CD4-positive, alpha-beta T cell treated with Interferon alpha-2 for 1 hour (primary cell): ENCODE data around the gene FHIT.
"Not testable (repeated sequence)": the region's sequence is repeated elsewhere in the genome, so short reads cannot be mapped to it uniquely, and the experiment has no call there.

Experiments used
- DNase-seq, 2 donors: peaks; one replicate each; pipeline ENCODE4 v3.0.0-alpha.2; 2020 to 2022

FHIT gene

GRCh38 chr3:61094608-61095007, 156.6 kb downstream of the FHIT start:
- DNase-seq = no peak

- no peak for DNase-seq
Measured at GRCh38 chr3:61093364-61093763, 157.9 kb downstream of the FHIT start.

- DNase-seq = no peak
Measured at GRCh38 chr3:61092870-61093269, 158.4 kb downstream of the FHIT start.

- no peak for DNase-seq
Measured at GRCh38 chr3:61090389-61091169, 160.7 kb downstream of the FHIT start.

- no peak for DNase-seq
Measured at GRCh38 chr3:61087465-61087864, 163.8 kb downstream of the FHIT start.

GRCh38 chr3:61081554-61081953, 169.7 kb downstream of the FHIT start:
- DNase-seq = no peak

GRCh38 chr3:61080737-61081445, 170.4 kb downstream of the FHIT start:
- DNase-seq = no peak

GRCh38 chr3:61078048-61078752, 173.1 kb downstream of the FHIT start:
- no peak for DNase-seq

- no peak for DNase-seq
Measured at GRCh38 chr3:61077551-61077950, 173.7 kb downstream of the FHIT start.

GRCh38 chr3:61074783-61075182, 176.5 kb downstream of the FHIT start:
- DNase-seq = no peak

GRCh38 chr3:61073566-61074165, 177.6 kb downstream of the FHIT start:
- no peak for DNase-seq

GRCh38 chr3:61068084-61068483, 183.2 kb downstream of the FHIT start:
- no peak for DNase-seq

GRCh38 chr3:61066800-61067199, 184.5 kb downstream of the FHIT start:
- DNase-seq = no peak

GRCh38 chr3:61066222-61066621, 185.0 kb downstream of the FHIT start:
- not testable (repeated sequence) for DNase-seq

- no peak for DNase-seq
Measured at GRCh38 chr3:61065451-61066011, 185.7 kb downstream of the FHIT start.

GRCh38 chr3:61061092-61061723, 190.0 kb downstream of the FHIT start:
- DNase-seq = no peak

- no peak for DNase-seq
Measured at GRCh38 chr3:61060411-61060861, 190.8 kb downstream of the FHIT start.

GRCh38 chr3:61058836-61059235, 192.4 kb downstream of the FHIT start:
- no peak for DNase-seq

GRCh38 chr3:61057464-61057863, 193.8 kb downstream of the FHIT start:
- DNase-seq = no peak

- DNase-seq = no peak
Measured at GRCh38 chr3:61055447-61055846, 195.8 kb downstream of the FHIT start.

- DNase-seq = no peak
Measured at GRCh38 chr3:61053781-61054496, 197.3 kb downstream of the FHIT start.

- no peak for DNase-seq
Measured at GRCh38 chr3:61052851-61053250, 198.4 kb downstream of the FHIT start.
